DMS79 (cell line): ENCODE data around the gene BHLHA9.

Source experiments
- DNase-seq: peaks from one replicate; lab custom pipeline; 2025; lab: John Stamatoyannopoulos, UW

The BHLHA9 gene

GRCh38 chr17:1256699-1257098, 13.5 kb upstream of the BHLHA9 start:
- DNase-seq = no peak

GRCh38 chr17:1260086-1260769, 10.0 kb upstream of the BHLHA9 start:
- no peak for DNase-seq

- no peak for DNase-seq
Observed at GRCh38 chr17:1260770-1261161, 9.5 kb upstream of the BHLHA9 start.

DNA sequence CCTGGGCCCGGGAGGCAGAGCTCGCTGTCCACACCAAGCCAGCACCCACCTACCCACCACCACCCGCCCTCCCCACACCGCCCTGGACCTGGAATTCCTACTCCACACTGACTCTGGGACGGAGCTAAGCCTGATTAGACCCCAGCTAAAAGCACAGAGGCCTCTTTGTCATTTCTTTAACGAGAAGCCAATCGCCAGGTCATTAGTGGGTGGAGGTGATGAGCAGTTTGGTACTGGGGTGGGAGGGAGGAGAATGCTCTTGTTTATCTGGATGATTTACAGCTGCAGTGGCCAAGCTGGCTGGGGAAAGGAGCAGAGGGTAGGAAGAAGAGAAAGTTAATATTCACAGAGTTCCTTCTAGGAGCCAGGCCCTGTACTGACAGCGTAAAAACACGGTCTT, 6.0 kb upstream of the BHLHA9 start:
- no peak for DNase-seq

DNA sequence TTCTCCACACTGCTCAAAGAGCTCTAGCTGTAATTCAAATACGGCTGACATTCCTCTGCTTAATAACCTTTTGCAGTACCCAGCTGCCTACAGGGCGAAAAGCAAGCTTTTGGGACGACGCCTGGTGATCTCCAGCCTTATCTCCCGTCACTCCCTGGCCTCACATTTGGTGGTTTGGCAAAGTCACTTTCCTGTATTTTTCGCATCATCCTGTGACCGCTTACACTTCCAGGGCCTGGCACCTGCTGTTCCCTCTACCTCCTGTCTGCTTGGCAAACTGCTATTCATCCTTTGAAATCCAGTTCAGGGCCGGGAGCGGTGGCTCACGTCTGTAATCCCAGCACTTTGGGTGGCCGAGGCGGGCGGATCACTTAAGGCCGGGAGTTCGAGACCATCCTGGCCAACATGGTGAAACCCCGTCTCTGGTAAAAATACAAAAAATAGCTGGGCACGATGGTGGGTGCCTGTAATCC, 2.7 kb upstream of the BHLHA9 start:
- no peak for DNase-seq

GRCh38 chr17:1271030-1271423, 783 bp downstream of the BHLHA9 start:
- DNase-seq = no peak

DNA sequence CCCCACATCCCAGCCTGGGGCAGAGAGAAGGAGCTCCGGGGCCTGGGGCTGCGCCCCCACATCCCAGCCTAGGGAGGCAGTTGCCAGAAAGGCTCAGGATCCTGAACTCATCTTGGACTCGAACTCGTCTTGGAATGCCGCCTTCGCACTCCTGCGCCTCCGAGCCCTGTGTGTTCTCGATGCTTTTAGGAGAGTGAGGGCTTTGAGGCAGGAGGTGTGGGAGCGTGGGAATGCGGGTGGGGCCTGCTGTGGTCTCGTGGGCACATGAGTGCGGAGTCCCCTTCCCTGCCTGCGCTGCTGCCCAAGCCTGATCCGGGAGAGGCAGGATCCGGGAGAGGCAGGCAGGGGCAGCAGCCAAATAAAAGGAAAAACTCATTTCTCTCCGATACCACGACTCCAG, 1.2 kb downstream of the BHLHA9 start:
- no peak for DNase-seq

DNA sequence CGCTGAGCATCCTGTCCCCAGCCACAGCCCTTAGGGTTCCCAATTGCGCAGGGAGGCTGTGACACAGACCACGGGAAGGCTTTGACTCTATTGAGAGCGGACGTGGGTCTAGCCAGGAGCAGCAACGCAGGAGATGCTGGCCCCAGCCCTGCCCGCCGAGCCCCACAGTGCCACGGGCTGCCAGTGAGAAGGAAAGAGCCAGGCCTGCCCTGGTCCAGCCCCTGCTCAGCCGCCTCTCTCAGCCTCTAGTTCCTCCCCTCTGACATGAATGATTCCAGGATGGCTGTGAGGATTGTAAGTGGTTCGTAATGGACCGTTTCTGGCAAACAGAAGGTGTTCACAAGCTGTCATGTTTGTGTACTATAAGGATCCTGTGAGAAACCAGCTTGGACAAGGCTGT, 2.5 kb downstream of the BHLHA9 start:
- no peak for DNase-seq

DNA sequence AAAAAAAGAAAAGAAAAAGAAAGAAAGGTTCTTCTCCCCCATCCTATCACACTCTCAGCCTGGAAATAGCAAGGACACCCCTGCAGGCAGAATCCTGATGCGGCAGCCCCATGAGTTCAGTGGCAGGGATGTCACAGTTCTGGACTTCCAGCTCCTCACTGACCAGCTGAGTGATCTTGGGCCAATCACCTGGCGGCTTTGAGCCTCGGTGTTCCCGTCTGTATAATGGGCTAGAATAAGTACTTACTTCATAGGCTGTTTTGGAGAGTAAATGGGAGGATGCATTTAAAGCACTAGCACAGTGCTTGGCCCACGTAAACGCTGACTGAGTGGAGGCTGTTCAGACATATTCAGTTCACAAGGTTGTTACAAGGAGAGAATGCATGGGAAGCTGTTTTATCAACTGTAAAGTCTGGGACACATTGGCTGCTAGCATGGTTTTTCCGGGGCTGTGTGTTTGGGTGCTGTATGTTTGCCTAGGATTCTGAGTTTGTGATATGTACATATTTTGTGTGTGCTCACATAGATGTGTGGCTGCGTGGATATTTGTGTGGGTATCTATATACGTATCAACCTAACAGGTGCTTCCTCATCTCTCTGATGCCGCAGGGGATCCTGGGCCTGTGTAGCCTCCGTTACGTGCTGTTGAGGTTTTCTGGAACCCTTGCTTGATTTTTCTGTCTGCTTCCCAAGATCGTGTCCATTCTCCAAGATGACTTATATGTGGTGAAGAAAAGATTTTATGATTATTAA, 3.4 kb downstream of the BHLHA9 start:
- no peak for DNase-seq

DNA sequence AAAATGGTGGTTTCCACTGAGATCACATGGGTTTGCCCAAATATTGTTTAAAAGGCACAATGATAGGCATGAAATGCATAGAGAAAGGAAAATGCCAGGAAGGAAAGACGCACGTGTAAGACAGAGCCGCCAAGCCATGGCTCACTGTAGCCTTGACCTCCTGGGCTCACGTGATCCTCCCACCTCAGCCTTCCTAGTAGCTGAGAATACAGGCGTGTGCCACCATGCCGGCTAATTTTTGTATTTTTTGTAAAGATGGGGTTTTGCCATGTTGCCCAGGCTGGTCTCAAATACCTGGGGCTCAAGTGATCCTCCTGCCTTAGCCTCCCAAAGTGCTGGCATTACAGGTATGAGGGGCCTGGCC, 4.0 kb downstream of the BHLHA9 start:
- no peak for DNase-seq

- DNase-seq = no peak
Observed at GRCh38 chr17:1275205-1275961, 5.1 kb downstream of the BHLHA9 start.

- no peak for DNase-seq
Observed at GRCh38 chr17:1275962-1276736, 5.9 kb downstream of the BHLHA9 start.

- DNase-seq = no peak
Observed at GRCh38 chr17:1280652-1281051, 10.4 kb downstream of the BHLHA9 start.

DNA sequence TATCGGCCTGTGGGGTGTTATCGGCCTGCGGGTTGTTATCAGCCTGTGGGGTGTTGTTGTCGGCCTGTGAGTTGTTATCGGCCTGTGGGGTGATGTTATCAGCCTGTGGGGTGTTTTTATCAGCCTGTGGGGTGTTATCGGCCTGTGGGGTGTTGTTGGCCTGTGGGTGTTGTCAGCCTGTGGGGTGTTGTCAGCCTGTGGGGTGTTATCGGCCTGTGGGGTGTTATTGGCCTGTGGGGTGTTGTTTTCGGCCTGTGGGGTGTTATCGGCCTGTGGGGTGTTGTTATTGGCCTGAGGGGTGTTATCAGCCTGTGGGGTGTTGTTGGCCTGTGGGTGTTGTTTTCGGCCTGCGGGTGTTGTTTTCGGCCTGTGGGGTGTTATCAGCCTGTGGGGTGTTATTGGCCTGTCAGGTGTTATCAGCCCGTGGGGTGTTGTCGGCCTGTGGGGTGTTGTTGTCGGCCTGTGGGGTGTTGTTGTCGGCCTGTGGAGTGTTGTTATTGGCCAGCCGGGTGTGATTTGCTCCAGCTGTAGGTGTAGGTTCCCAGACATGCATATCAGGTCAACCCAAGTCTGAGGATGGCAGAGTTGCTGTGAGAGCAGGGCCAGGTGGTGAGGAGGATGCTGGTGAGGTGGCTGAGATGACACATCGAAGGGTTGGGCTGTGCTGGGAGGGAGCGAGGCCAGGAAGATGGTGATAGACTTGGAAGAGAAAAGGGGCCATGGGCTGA, 16.3 kb downstream of the BHLHA9 start:
- DNase-seq = no peak

- DNase-seq = no peak
Observed at GRCh38 chr17:1289695-1290094, 19.5 kb downstream of the BHLHA9 start.

GRCh38 chr17:1290676-1291075, 20.4 kb downstream of the BHLHA9 start:
- no peak for DNase-seq

DNA sequence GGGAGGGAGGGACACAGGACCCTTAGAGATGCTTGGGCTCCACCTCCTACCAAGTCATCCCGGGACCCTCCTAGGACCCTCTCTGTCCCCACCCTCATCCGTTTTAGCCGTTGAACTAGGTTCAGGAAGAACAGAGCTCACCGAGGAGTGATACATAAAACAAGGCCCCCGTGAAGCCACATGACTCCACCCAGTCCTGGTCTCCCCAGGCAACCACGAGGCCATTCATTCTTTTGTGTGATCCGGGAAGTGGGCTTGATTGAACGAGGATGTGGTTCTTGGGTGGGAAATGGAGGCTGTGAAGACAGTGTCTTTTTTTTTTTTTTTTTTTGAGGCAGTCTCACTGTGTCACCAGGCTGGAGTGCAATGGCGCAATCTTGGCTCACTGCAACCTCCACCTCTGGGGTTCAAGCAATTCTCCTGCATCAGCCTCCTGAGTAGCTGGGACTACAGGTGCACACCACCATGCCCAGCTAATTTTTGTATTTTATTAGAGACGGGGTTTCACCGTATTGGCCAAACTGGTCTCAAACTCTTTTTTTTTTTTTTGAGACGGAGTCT, 24.0 kb downstream of the BHLHA9 start:
- DNase-seq = no peak

- no peak for DNase-seq
Observed at GRCh38 chr17:1298606-1299005, 28.4 kb downstream of the BHLHA9 start.

DNA sequence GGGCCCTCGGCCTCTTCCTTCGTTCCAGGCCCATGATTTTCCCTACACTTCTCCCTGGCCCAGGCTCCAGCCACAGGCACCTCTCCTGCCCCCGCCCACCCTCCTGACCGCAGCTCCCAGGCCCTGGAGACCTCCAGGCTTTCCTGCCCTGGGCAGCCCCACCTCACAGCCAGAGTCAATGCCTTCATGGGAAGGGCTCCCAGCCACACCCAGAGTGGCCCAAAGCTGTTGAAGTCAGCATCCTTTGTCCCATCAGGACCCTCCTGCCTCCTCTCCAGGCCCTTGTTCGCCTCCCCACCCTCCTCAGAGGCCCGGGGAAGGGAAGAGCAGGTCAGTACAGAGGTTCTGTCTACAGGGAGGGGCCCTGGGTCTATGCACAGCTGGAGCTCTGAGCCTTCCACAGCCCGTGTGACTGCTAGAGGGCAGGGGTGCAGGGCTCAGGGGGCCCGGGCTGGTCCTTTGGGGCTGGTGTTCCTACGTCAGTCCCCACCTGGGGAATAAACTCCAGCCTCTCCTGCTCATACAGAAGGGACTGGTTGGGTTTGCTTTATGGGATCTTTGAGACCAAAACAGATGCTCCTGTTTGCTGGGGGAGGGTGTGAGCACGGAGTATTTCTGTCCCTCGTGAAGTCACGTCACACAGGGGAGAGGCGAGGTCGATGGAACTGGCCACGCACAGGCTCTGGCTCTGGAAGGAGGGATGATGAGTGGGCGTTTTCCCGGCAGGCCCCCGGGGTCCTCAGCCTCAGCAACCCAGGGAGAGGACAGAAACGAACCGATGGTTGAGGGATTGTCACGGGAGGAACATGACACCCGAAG, 29.5 kb downstream of the BHLHA9 start:
- no peak for DNase-seq

GRCh38 chr17:1300371-1300905, 30.2 kb downstream of the BHLHA9 start:
- no peak for DNase-seq
